Measurements from ENCODE around the gene ACTRT3.

The ACTRT3 gene

DNA sequence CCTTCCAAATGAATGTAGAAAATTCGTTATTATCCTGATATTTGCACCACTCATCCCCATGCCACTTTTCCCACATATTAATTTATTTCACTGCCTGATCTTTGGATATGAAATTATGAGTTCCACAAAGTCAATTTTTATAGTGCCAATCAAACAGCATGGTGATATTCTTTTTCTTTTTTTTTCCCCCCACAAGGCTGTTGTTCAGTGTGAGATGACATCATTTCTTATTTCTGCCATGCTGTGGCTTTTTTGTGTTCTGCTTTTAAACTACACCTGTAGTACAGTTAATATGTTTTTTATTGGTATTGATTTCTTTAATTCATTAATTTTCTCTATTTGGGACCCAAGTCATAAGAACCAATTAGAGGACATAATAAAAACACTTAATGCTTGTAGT is 18.4 kb upstream of the ACTRT3 start:
- H3K36me3 Mint-ChIP-seq = peaks cover 13 to 37% of the 10 kb centered on the region in 2 donors
- DNase-seq = no peak
- H3K9me3 Mint-ChIP-seq = no peaks in the 10 kb centered on the region
- H3K4me1 Mint-ChIP-seq = peaks cover 6 to 11% of the 10 kb centered on the region in 2 donors
- H3K27me3 Mint-ChIP-seq = no peaks in the 10 kb centered on the region
- no peak for ATAC-seq (replicated peaks)
- no peak overlapping the region for H3K4me3 Mint-ChIP-seq
- H3K27ac Mint-ChIP-seq = no peak overlapping the region

DNA sequence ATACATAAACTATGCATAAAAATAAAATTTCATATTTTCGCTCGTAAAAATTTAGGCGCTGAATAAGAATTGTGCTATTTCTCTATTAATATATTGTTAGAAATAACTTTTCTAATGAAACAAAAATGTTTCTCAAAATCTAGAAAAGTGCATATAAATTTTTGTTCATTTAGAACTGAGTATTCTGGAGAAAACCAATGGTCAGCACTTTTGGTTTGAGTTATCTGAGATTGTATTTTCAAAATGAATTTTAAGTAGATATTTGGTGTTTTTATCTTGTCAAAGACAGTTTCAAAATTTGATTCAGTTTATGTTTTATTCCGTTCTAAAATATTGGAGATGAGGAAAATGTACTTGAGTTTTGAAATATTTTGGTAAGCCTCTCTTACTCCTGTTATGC is 17.8 kb upstream of the ACTRT3 start:
- Mint-ChIP-seq H3K9me3 (no peaks in the 10 kb centered on the region), H3K27me3 (no peaks in the 10 kb centered on the region), H3K36me3 (peaks cover 8 to 35% of the 10 kb centered on the region in 2 donors), H3K4me3 (no peak overlapping the region), H3K4me1 (peaks cover 6 to 11% of the 10 kb centered on the region in 2 donors), H3K27ac (no peak overlapping the region)
- DNase-seq (no peak), ATAC-seq (replicated peaks) (no peak)

DNA sequence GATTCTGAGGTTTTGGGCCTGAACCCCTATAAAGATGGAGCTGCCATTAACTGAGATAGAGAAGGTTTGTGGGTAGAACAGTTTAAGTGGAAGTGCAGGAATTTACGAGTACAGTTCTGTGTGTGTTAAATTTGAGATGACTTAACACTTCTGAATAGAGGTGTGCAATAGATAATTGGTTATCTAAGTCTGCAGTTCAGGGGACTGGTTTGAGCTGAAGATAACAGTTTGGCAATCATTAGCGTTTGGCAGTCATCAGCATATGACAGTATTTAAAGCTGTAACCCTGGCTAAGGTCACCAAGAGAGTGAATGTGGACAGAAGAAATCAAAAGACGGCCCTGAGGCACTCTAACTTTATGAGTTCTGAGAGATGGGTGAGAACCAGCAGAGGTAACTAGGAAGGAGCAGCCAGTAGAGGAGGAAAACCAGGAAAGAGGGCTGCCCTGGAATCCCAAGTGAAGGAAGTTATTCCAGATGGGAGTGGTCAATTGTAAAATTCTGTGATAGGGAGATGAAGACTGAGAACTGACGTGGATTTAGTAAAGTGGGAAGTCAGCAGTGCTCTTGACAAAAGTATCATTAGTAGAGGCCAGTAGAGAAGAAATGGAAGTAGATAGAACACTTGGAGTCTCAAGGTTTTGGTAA is 12.0 kb upstream of the ACTRT3 start:
- Mint-ChIP-seq H3K4me3 (no peak overlapping the region), H3K4me1 (peaks cover 22 to 35% of the 10 kb centered on the region in 2 donors), H3K27me3 (no peaks in the 10 kb centered on the region), H3K27ac (peak overlapping the region; percentile 10), H3K9me3 (no peaks in the 10 kb centered on the region), H3K36me3 (peaks cover 31 to 48% of the 10 kb centered on the region in 2 donors)
- ATAC-seq (replicated peaks) = no peak
- no peak for DNase-seq

DNA sequence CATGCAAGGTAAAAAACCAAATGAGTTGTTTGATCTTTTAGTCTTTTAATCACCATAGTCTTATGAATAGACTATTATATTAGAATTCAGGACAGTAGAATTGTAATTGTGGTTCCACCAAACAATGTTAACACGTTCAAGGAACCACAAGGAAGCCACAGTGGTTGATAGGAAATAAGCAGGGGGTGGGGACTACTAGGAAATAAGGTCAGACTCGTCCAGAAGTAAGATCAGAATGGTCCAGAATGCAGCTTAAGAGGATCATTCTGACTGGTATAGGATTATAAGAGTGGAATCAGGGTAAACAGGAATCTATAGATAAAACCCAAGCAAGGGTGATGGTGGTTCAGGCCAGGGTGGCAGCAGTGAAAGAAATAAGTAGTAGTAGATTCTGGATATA is 11.4 kb upstream of the ACTRT3 start:
- ATAC-seq (replicated peaks) (no peak), DNase-seq (no peak)
- Mint-ChIP-seq H3K9me3 (no peaks in the 10 kb centered on the region), H3K27me3 (no peaks in the 10 kb centered on the region), H3K4me3 (no peak overlapping the region), H3K27ac (no peak overlapping the region), H3K36me3 (peaks cover 27 to 48% of the 10 kb centered on the region in 2 donors), H3K4me1 (peaks cover 22 to 35% of the 10 kb centered on the region in 2 donors)

DNA sequence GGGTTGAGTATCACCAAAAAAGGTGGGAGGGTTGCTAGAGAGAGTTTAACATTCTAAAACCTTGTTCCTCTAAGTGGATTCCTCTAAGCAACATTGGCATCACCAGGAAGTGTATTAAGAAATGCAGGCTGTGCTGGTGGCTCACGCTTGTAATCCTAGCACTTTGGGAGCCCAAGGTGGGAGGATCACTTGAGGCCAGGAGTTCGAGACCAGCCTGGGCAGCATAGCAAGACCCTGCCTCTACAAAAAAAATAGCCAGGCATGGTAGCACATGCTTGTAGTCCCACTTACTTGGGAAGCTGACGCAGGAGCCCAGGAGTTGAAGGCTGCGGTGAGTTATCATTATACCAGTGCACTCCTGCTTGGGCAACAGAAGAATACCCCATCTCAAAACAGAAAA is 8.5 kb upstream of the ACTRT3 start:
- no peak for ATAC-seq (replicated peaks)
- DNase-seq = no peak
- Mint-ChIP-seq H3K27ac (no peak overlapping the region), H3K27me3 (no peaks in the 10 kb centered on the region), H3K9me3 (no peaks in the 10 kb centered on the region), H3K4me1 (peaks cover 28 to 53% of the 10 kb centered on the region in 2 donors), H3K36me3 (peaks cover 35 to 61% of the 10 kb centered on the region in 2 donors), H3K4me3 (no peak overlapping the region)

DNA sequence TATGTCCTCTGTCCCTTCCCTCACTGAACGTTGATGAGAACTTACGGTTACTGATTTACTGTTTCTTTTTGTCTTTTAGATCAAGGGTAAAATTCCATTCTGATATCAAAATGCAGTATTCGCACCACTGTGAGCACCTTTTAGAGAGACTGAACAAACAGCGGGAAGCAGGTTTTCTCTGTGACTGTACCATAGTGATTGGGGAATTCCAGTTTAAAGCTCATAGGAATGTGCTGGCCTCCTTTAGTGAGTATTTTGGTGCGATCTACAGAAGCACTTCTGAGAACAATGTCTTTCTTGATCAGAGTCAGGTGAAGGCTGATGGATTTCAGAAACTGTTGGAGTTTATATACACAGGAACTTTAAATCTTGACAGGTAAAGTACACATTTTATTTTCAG is 4.8 kb upstream of the ACTRT3 start:
- Mint-ChIP-seq H3K9me3 (no peaks in the 10 kb centered on the region), H3K36me3 (peaks cover 19 to 50% of the 10 kb centered on the region in 2 donors), H3K27ac (peak overlapping the region; percentile 99), H3K4me1 (peaks cover 18 to 50% of the 10 kb centered on the region in 2 donors), H3K27me3 (no peaks in the 10 kb centered on the region), H3K4me3 (peak overlapping the region; percentile 95 to 100)
- DNase-seq (no peak), ATAC-seq (replicated peaks) (no peak)

DNA sequence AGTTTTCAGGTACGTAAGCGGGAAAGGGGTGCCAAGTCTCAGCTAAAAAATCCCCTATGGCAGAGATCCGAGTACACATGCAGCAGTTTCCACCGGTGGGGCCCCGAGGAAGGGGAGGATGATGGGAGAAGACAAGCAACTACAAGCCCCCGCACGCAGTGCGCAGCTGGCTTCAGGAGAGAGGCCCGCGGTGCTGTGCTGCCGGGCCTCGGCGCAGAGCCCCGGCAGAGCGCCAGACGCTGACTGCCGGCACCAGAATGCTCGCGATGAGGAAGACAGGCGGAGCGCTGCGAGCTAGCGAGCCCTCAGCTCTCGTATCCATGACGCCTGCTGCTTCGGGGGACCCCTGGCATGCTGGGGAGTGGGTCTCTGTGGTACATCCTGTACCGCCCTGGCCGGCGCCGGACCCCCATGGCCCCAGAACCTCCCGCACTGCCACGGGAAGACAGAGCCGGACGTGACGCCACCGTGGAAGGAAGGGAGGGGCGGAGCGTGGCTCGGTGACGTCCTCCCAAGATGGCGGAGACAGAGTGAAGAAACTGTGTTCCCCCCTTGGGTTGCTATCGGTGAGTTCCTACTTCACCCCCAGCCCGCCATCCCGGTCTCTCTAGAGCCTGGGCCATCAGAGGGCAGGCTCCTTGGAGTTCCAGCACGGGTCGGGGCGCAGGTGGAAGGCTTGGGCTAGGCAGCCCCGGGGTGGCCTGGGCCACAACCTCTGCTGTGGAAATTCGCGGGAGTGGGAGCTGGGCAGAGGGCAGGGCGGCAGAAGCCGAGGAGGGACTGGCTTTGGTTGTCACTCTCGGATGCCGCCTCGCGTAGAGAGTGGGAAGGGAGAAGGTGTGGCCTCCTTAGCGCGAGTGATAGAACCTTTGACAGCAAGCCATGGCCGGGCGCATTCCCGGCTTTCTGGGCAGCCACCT is 3.8 kb upstream of the ACTRT3 start, which contains the start of gene MYNN:
Gene MYNN (plus strand): TSS at position 500 of the 920 bp plus-strand sequence. CDS start 900 bp downstream, outside the sequence.
- H3K27ac Mint-ChIP-seq = peak within 1 kb of the TSS; percentile 99
- peak; percentile 84 for ATAC-seq (replicated peaks)
- no peaks in the 10 kb centered on the region for H3K27me3 Mint-ChIP-seq
- H3K4me1 Mint-ChIP-seq = peaks cover 15 to 42% of the 10 kb centered on the region in 2 donors
- H3K36me3 Mint-ChIP-seq = peaks cover 15 to 45% of the 10 kb centered on the region in 2 donors
- H3K4me3 Mint-ChIP-seq = peak within 1 kb of the TSS; percentile 95 to 100
- peak; percentile 89 for DNase-seq
- no peaks in the 10 kb centered on the region for H3K9me3 Mint-ChIP-seq

DNA sequence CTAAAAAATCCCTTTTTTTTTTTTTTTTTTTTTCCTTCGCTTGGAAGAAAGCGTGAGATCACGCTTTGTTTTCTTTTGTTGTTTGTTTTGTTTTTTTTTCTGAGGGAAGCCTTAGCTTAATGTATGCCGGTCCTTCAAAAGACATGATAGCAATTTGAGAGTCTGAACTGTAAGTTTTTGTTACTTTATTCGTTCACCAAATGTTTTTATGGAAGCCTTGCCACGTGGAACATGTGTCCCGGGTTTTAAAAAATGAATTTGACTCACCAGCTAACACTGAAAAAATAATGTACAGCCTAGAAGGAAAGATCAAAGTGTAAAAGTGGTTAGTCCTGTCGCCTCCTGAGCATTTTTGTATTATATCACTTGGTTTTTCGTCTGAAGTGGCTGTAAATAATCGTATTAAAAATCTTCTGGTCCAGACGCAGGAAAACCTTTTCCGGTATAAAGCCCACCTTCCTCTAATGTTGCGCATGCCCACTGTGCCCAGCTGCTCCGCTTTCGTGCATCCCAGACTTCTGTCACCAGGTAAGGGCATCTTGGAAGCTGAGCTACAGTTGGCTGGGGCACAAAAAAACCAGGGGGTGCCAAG is 3.0 kb upstream of the ACTRT3 start:
- Mint-ChIP-seq H3K4me3 (peak overlapping the region; percentile 95 to 100), H3K27ac (peak overlapping the region; percentile 99), H3K4me1 (peaks cover 12 to 35% of the 10 kb centered on the region in 2 donors), H3K36me3 (peaks cover 15 to 40% of the 10 kb centered on the region in 2 donors), H3K9me3 (no peaks in the 10 kb centered on the region), H3K27me3 (no peaks in the 10 kb centered on the region)
- ATAC-seq (replicated peaks) = peak; percentile 43 to 48
- no peak for DNase-seq

DNA sequence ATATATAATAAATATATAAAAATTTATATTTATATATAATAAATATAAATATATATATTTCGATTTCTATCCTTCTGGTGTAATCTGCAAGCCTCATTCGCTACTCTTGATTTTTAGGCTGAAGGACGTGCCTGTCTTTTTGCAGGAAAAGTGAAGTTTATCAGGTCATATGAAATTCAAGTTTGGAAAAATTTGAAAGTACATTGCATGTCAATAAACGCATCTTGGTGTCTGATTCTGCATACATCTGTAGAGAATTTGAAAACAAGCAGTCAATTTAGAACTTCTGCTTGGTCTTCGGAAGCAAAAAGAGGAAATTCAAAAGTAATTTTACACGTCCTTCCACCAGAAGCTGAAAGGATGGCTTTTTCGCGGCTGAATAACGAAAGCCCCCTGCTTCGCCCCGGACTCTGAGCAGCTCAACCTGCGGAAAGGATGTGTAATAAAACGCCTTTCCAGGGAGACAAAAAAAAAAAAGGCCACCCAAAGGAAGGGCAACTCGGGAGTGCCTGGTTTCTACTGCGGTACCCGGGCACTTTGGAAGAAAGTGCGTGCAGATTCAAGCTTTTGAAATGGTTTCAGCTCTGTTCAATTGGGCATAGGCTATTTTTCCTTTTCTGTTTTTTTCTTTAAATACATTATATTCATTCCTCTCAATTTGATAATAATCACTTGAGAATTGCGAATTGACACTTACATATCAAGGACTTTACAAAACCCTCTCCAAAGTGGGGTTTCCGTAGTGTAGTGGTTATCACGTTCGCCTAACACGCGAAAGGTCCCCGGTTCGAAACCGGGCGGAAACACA is 2.3 kb upstream of the ACTRT3 start:
- DNase-seq = peak; percentile 50
- peak; percentile 20 to 24 for ATAC-seq (replicated peaks)
- Mint-ChIP-seq H3K36me3 (peaks cover 11 to 38% of the 10 kb centered on the region in 2 donors), H3K27ac (peak overlapping the region; percentile 99), H3K27me3 (no peaks in the 10 kb centered on the region), H3K4me1 (peaks cover 10 to 31% of the 10 kb centered on the region in 2 donors), H3K9me3 (no peaks in the 10 kb centered on the region), H3K4me3 (peak overlapping the region; percentile 95 to 100)

DNA sequence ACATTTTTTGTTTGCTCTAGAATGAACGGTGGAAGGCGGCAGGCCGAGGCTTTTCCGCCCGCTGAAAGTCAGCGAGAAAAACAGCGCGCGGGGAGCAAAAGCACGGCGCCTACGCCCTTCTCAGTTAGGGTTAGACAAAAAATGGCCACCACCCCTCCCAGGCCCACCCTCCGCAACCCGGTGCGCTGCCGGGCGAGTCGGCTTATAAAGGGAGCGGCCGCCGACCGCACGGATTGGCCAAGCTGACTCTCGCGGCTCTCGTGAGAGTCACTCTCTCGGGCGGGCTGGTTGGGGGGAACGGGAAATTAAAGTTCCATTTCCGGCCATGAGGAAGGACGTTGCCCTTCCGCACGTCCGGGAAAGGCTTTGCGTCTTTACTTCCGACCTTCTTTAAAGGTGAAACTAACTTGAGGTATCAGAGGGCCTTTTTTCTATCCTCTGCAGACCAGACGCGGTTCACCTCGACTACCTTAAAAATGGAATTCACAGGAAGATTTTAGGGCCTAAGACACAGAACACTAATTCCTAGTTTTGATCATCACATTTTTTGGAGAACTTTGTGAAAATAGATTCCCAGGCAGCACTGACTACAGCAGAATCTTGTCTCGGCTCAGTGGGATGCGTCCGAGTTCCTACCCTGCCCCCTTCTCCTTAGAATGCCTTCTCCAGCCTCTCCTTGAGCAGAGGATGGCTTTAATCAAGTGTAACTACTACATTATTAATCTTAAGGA is 4.3 kb downstream of the ACTRT3 start, which contains the start of gene TERC:
Gene TERC (minus strand): TSS at position 179 of the 731 bp plus-strand sequence.
- Mint-ChIP-seq H3K4me1 (peaks cover 8 to 17% of the 10 kb centered on the region in 2 donors), H3K36me3 (peaks cover 7 to 17% of the 10 kb centered on the region in 2 donors), H3K4me3 (peak within 1 kb of the TSS; percentile 94 to 96), H3K9me3 (peaks cover 0 to 3% of the 10 kb centered on the region in 2 donors), H3K27me3 (no peaks in the 10 kb centered on the region), H3K27ac (peak within 1 kb of the TSS; percentile 98)
- ATAC-seq (replicated peaks) = peak; percentile 85 to 87
- peak; percentile 90 for DNase-seq

DNA sequence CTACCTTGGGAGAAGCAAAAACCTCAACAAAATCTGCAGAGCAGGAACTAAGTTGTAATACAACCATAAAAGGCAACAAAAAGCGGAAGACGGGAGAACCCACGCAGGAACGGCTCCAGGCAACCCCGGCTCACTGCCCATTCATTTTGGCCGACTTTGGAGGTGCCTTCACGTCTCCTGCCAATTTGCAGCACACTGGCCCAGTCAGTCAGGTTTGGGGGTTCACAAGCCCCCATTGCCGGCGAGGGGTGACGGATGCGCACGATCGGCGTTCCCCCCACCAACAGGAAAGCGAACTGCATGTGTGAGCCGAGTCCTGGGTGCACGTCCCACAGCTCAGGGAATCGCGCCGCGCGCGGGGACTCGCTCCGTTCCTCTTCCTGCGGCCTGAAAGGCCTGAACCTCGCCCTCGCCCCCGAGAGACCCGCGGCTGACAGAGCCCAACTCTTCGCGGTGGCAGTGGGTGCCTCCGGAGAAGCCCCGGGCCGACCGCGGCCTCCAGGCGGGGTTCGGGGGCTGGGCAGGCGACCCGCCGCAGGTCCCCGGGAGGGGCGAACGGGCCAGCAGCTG is 5.0 kb downstream of the ACTRT3 start:
- Mint-ChIP-seq H3K4me3 (peak overlapping the region; percentile 94 to 96), H3K36me3 (peaks cover 7 to 16% of the 10 kb centered on the region in 2 donors), H3K27me3 (no peaks in the 10 kb centered on the region), H3K9me3 (peaks cover 0 to 3% of the 10 kb centered on the region in 2 donors), H3K27ac (peak overlapping the region; percentile 98), H3K4me1 (peaks cover 8 to 13% of the 10 kb centered on the region in 2 donors)
- DNase-seq (peak; percentile 75), ATAC-seq (replicated peaks) (peak; percentile 66 to 68)

DNA sequence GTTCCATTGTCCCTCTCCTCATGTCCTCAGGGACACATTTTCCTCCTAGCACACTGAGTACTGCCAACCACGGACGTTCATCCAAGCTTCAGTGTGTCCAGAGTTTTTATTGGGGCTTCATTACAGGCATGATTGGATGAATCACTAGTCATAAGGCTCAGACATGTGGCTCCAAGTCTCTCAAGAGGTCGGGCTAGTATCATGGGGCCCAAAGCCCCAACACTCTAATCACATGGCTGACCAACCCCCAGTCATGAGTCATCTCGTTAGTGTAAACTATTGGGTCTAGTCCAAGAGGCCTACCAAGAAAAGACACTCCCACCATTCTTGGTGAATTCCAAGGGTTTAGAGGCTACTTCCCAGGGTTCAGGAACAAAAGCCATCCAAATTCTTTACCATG is 8.9 kb downstream of the ACTRT3 start:
- Mint-ChIP-seq H3K27ac (no peak overlapping the region), H3K27me3 (peaks cover 0 to 5% of the 10 kb centered on the region in 2 donors), H3K36me3 (peaks cover 7 to 10% of the 10 kb centered on the region in 2 donors), H3K4me1 (peaks cover 9 to 19% of the 10 kb centered on the region in 2 donors), H3K9me3 (peaks cover 0 to 3% of the 10 kb centered on the region in 2 donors), H3K4me3 (no peak overlapping the region)
- ATAC-seq (replicated peaks) = no peak
- no peak for DNase-seq

DNA sequence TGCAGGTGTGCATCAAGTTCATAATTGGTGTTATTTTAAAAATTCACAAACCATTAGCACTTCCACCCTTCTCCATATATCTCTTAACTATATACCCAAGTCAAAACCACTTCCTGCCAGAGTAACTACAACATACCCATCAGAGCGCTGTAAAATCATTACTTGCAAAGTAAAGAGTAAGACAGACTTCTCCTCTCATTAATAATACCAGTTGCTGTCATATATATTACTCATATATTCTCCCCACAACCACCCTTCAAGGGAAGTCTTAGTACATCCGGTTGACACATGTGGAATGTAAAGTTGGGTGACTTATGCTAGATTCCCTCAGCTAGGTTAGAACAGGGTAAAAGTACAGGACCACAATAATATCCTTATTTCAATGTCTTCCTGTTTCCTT is 10.1 kb downstream of the ACTRT3 start:
- DNase-seq (no peak), ATAC-seq (replicated peaks) (peak; percentile 63 to 65)
- Mint-ChIP-seq H3K4me1 (peaks cover 6 to 17% of the 10 kb centered on the region in 2 donors), H3K9me3 (peaks cover 0 to 3% of the 10 kb centered on the region in 2 donors), H3K27ac (no peak overlapping the region), H3K36me3 (peaks cover 3 to 5% of the 10 kb centered on the region in 2 donors), H3K27me3 (peaks cover 5% of the 10 kb centered on the region in 2 donors), H3K4me3 (no peak overlapping the region)
